ENCODE measurements around the gene ZBTB42. TPM values are rescaled to one million over a fixed set of nuclear protein-coding genes. Genes with fewer than 3 reads are reported as not detected.

Gene ZBTB42
- polyA plus RNA-seq, 1 donor: 8.7 TPM

DNA sequence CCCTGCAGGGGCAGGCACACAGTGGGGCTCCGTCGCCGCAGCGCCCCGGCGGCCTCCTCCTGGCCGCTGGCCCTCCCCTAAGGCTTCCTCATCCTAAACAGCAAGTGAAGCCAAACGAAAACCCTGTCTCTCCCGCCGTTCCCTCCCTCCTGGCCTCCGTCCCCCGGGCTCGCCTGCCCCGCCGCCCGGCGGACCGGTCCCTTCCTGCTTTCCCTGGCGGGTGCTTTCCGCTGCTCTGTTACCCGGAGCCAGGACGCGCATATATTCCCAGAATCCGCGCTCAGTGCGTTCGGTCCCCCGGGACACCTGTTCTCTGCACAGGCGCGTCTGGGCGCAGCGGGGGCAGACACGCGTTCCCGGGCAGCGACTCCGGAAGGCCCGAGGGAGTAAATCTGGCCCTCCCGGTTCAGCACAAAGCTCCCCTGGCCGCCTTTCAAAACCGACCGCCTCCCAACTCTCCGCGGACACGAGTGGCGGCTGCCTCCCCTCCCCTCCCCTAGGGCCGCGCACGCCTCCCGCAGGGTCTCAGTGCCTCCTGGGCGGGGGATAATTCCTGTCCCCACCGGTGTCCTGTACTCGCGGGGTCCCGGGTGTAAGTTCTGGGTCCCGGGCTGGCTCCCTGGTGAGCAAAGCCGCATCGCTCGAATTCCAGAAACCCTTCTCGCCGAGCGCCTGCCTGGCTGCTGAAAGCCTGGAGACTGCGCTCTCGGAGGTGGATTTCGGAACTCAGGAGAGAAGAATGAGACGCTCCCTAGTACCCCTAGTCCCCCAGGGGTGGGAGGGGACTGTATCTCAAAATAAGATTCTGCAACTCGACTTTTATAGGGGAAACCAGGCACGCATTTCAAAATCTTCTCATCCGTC lies 42.8 kb downstream of the ZBTB42 start:
- no peak for DNase-seq (ENCODE audit: low read depth)

- DNase-seq (ENCODE audit: low read depth): no peak
These were observed 43.6 kb downstream of the ZBTB42 start for GRCh38 chr14:104844306-104845032.

GRCh38 chr14:104845033-104845666 lies 44.2 kb downstream of the ZBTB42 start:
- no peak for DNase-seq (ENCODE audit: low read depth)

GRCh38 chr14:104845834-104846441 lies 45.0 kb downstream of the ZBTB42 start:
- DNase-seq (ENCODE audit: low read depth): no peak

GRCh38 chr14:104852280-104852663 lies 51.4 kb downstream of the ZBTB42 start:
- DNase-seq (ENCODE audit: low read depth): no peak

Other genes starting within 250 kb of the ZBTB42 start
- gene C14orf180, start 221.3 kb upstream of the ZBTB42 start, polyA plus RNA-seq (ENCODE audit: insufficient read length): 9.4 TPM
- 1.1 TPM for gene TMEM179, start 196.3 kb upstream of the ZBTB42 start, polyA plus RNA-seq (ENCODE audit: insufficient read length)
- gene INF2, start 111.5 kb upstream of the ZBTB42 start, polyA plus RNA-seq (ENCODE audit: insufficient read length): 54.4 TPM
- gene ADSS1, start 76.9 kb upstream of the ZBTB42 start, polyA plus RNA-seq (ENCODE audit: insufficient read length): 82.3 TPM
- gene SIVA1, start 48.0 kb upstream of the ZBTB42 start, polyA plus RNA-seq (ENCODE audit: insufficient read length): 71.9 TPM
- gene AKT1, start 5.4 kb upstream of the ZBTB42 start, polyA plus RNA-seq (ENCODE audit: insufficient read length): 207 TPM
- gene CEP170B, start 64.2 kb downstream of the ZBTB42 start, polyA plus RNA-seq (ENCODE audit: insufficient read length): 2.3 TPM
- 5.7 TPM for gene PLD4, start 123.8 kb downstream of the ZBTB42 start, polyA plus RNA-seq (ENCODE audit: insufficient read length)
- 12.7 TPM for gene AHNAK2, start 177.3 kb downstream of the ZBTB42 start, polyA plus RNA-seq (ENCODE audit: insufficient read length)
- gene CLBA1, start 184.7 kb downstream of the ZBTB42 start, polyA plus RNA-seq (ENCODE audit: insufficient read length): 4.5 TPM
- 14.4 TPM for gene CDCA4, start 220.0 kb downstream of the ZBTB42 start, polyA plus RNA-seq (ENCODE audit: insufficient read length)

All from forelimb muscle (tissue), 1 donor.